GM12892 (cell line): ENCODE results near the gene LRRC8C.

Experiments used
- POLR2A ChIP-seq: IDR thresholded peaks from 2 replicates; pipeline ENCODE4 v1.6.1; 2011; ENCODE audit warnings: low read depth, low read length, control low read depth
- POLR2AphosphoS5 ChIP-seq: IDR thresholded peaks from 2 replicates; pipeline ENCODE4 v1.6.1; 2011; ENCODE audit warnings: low read depth, low read length, control low read depth

DNA sequence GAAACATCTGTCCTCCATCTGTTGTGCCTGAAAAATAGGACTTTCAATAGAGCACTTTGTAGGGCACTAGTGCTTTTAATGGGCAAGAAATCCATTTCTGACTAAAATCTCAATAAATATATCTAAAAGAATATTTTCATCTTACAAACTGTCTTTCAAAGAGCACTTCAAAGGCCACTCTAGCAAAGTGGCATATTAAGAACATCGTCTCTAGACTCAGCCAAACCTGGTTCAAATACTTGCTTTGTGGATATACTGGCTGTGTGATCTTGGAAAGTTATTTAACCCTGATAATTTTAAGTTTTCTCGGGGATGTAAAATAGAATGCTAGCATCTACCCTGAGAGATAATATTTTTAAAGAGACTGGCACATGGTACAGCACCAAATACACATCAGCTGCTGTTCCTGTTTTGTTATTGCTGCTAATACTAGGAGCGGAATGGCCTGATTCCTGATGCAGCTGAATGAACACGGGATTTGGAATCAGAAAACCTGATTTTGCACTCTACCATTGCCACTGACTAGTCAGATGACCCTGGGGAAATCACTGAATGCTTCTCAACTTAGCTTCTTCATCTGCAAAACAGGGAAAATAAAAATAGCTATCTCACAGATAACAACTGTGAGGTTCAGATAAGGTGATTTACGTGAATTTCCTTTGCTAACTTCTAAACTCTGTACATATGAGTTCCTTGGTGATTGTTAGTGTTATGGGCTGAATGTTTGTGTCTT lies 25.2 kb upstream of the LRRC8C start:
- TF ChIP-seq POLR2AphosphoS5 (no peak), POLR2A (no peak)
